Nephron progenitor cell (in vitro differentiated cells): ENCODE measurements around the gene USP49.

Experiments used
- DNase-seq: peaks from one replicate; pipeline ENCODE4 v3.0.0; 2021
- H3K27ac Mint-ChIP-seq: 2 replicates; pipeline ENCODE4 v1.8.0; 2021; ENCODE audit warnings: mild to moderate bottlenecking, moderate library complexity, mixed read lengths
- H3K27me3 Mint-ChIP-seq: 2 replicates; pipeline ENCODE4 v1.8.0; 2021; ENCODE audit warnings: mild to moderate bottlenecking, low read depth, mixed read lengths; ENCODE audit not compliant: poor library complexity
- H3K36me3 Mint-ChIP-seq: 2 replicates; pipeline ENCODE4 v1.8.0; 2021; ENCODE audit warnings: low read depth, mixed read lengths
- H3K4me1 Mint-ChIP-seq: 2 replicates; pipeline ENCODE4 v1.8.0; 2021; ENCODE audit warnings: mixed read lengths
- H3K4me3 Mint-ChIP-seq: 2 replicates; pipeline ENCODE4 v1.8.0; 2021; ENCODE audit warnings: mild to moderate bottlenecking, moderate library complexity, mixed read lengths
- H3K9me3 Mint-ChIP-seq: 2 replicates; pipeline ENCODE4 v1.8.0; 2021; ENCODE audit warnings: mild to moderate bottlenecking, moderate library complexity, mixed read lengths
- CTCF ChIP-seq: fragments of 200-600 bp; sonication (generic); IDR thresholded peaks from 2 replicates; pipeline ENCODE4 v1.5.0; 2021; ENCODE audit warnings: antibody characterized with exemption

The USP49 gene

GRCh38 chr6:41759106-41759904 is 135.9 kb downstream of the USP49 start:
- no peaks in the 10 kb centered on the region for H3K9me3 Mint-ChIP-seq
- no peak for DNase-seq

GRCh38 chr6:41758641-41759035 is 136.5 kb downstream of the USP49 start:
- Mint-ChIP-seq H3K9me3 (no peaks in the 10 kb centered on the region), H3K4me1 (peaks cover 9% of the 10 kb centered on the region), H3K36me3 (no peaks in the 10 kb centered on the region), H3K27ac (peak overlapping the region; percentile 72), H3K4me3 (no peak overlapping the region), H3K27me3 (peaks cover 14% of the 10 kb centered on the region)
- no peak for DNase-seq
- no peak for TF ChIP-seq CTCF

More at GRCh38 chr6:41759106-41759904, 135.9 kb downstream of the USP49 start:
- peaks cover 18% of the 10 kb centered on the region for H3K27me3 Mint-ChIP-seq
- H3K36me3 Mint-ChIP-seq: no peaks in the 10 kb centered on the region
- peaks cover 14% of the 10 kb centered on the region for H3K4me1 Mint-ChIP-seq
- no peak for TF ChIP-seq CTCF
- H3K27ac Mint-ChIP-seq: peak overlapping the region; percentile 72
- no peak overlapping the region for H3K4me3 Mint-ChIP-seq

DNA sequence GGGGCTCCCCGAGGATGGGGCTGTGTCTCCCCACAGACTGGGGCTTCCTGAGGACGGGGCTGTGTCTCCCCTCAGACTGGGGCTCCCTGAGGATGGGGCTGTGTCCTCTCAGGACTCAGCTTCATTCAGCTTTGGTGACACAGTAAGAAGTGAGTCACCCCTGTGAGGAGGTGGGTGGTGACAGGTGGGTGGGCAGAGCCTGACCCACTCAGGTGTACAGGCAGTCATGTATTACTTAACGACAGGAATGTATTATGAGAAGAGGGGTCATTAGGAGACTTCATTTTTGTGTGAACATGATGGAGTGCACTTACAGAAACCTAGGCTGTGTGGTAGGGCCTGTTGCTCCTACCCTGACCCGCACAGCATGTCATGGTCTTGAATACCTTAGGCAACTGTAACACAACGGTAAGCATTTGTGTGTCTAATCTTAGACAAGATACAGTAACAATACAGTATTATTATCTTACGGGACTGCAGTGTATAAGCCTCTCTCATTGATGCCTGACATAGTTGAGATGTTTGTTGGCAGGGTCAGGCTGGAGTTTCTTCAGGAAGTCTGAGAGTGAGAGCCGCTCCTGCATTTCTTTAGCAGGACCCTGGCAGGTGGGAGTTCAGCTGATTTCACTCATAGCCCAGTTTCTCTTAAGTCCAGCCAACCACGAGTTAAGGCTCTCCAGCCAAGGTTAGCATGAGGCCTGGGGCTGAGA is 137.1 kb downstream of the USP49 start:
- no peak for TF ChIP-seq CTCF

GRCh38 chr6:41757271-41757670 is 137.9 kb downstream of the USP49 start:
- DNase-seq: no peak
- Mint-ChIP-seq H3K36me3 (no peaks in the 10 kb centered on the region), H3K9me3 (no peaks in the 10 kb centered on the region), H3K4me1 (peaks cover 9% of the 10 kb centered on the region), H3K27me3 (peaks cover 11% of the 10 kb centered on the region), H3K27ac (no peak overlapping the region), H3K4me3 (no peak overlapping the region)
- TF ChIP-seq CTCF: no peak

More for the DNA sequence above, 137.1 kb downstream of the USP49 start:
- Mint-ChIP-seq H3K36me3 (no peaks in the 10 kb centered on the region), H3K4me1 (peaks cover 9% of the 10 kb centered on the region), H3K27ac (peak overlapping the region; percentile 59), H3K9me3 (no peaks in the 10 kb centered on the region), H3K27me3 (peaks cover 13% of the 10 kb centered on the region), H3K4me3 (no peak overlapping the region)
- no peak for DNase-seq

DNA sequence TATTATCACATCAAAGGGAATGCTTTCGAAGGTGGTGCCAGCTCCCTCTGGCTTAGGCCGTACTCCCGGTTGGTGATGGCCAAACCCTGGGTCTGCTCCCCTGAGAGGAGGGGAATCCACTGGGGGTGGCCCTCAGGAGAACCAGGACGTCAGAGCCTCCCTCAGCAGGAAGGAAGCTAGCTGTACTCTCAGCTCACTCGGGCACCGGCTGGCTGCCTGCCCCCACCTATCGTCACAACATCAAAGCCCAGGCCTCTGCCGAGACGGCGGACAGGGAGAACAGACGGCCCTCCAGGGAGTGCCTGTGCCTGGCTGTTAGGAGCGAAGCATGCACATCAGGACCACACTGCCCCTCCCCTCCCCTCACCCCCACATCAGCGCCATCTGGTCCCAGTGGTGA is 138.8 kb downstream of the USP49 start:
- Mint-ChIP-seq H3K4me3 (no peak overlapping the region), H3K36me3 (no peaks in the 10 kb centered on the region), H3K9me3 (no peaks in the 10 kb centered on the region), H3K4me1 (peaks cover 9% of the 10 kb centered on the region), H3K27ac (no peak overlapping the region), H3K27me3 (peaks cover 11% of the 10 kb centered on the region)
- DNase-seq: no peak
- TF ChIP-seq CTCF: no peak
